Measurements from ENCODE around the gene PIGS. TPM values are rescaled to one million over a fixed set of nuclear protein-coding genes. Genes with fewer than 3 reads are reported as not detected.

PIGS gene
- total and polyA plus RNA-seq, 2 of the 13 experiments (the other 11 are each of a cell fraction or from before 2014, with no cell fraction given), result 31.7 to 42.6 TPM

DNA sequence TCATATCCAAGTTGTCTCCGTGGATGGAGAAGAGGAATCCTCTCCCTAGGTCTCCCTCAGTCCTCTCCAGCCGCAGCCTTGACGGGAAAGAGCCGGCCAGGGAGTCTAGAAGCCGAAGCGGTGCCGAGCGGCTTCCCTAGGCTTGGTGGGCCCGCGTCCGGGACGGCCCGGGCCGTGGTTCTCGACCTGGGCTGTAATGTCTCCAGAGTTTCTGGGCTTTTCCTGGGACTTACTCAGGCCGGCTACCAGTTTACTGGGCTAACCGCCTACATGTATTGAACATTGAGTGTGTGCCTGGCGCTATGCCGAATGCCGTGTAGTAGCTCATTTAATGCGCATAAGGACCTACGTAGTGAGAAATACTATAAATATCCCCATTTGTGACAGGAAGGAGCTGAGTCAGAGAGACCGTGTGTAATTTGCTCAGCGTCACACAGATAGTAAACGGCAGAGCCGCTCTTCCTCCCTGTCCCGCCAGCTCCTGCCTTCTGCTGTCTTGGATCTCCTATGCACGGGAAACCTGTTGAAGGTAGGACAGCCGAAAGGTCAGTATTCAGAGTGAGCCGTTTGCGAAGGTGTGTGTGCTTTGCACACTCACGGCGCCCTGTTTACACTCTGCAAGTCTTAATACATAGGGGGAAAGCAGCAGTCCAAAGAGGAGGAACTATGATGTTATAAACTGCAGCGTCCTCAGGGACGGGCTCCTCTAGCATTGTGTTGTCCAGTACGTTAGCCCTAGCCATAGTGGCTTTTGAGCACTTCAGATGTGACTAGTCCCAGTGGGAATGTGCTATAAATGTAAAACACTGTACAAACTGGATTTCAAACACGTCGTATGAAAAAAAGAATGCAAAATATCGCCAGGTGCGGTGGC is 28.2 kb upstream of the PIGS start (continued):
- TF ChIP-seq RFX3 (CRISPR knock-in tag; IDR thresholded peaks at IDR 0.05), result no peak
- peak; percentile 39 for TF ChIP-seq ZMYM2 (CRISPR knock-in tag; IDR thresholded peaks at IDR 0.05)
- TF ChIP-seq RNF2 (conservative IDR thresholded peaks at IDR 0.05; ENCODE audit: low read depth), result no peak
- TF ChIP-seq, protein P1, sequence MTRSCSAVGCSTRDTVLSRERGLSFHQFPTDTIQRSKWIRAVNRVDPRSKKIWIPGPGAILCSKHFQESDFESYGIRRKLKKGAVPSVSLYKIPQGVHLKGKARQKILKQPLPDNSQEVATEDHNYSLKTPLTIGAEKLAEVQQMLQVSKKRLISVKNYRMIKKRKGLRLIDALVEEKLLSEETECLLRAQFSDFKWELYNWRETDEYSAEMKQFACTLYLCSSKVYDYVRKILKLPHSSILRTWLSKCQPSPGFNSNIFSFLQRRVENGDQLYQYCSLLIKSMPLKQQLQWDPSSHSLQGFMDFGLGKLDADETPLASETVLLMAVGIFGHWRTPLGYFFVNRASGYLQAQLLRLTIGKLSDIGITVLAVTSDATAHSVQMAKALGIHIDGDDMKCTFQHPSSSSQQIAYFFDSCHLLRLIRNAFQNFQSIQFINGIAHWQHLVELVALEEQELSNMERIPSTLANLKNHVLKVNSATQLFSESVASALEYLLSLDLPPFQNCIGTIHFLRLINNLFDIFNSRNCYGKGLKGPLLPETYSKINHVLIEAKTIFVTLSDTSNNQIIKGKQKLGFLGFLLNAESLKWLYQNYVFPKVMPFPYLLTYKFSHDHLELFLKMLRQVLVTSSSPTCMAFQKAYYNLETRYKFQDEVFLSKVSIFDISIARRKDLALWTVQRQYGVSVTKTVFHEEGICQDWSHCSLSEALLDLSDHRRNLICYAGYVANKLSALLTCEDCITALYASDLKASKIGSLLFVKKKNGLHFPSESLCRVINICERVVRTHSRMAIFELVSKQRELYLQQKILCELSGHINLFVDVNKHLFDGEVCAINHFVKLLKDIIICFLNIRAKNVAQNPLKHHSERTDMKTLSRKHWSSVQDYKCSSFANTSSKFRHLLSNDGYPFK (CRISPR knock-in tag; IDR thresholded peaks at IDR 0.05; ENCODE audit: borderline replicate concordance), result no peak
- TF ChIP-seq ZNF468 (CRISPR knock-in tag; IDR thresholded peaks at IDR 0.05), result no peak
- no peak for TF ChIP-seq ZNF354B (CRISPR knock-in tag; IDR thresholded peaks at IDR 0.05)
- TF ChIP-seq, protein P2, sequence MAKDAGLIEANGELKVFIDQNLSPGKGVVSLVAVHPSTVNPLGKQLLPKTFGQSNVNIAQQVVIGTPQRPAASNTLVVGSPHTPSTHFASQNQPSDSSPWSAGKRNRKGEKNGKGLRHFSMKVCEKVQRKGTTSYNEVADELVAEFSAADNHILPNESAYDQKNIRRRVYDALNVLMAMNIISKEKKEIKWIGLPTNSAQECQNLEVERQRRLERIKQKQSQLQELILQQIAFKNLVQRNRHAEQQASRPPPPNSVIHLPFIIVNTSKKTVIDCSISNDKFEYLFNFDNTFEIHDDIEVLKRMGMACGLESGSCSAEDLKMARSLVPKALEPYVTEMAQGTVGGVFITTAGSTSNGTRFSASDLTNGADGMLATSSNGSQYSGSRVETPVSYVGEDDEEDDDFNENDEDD (CRISPR knock-in tag; IDR thresholded peaks at IDR 0.05; ENCODE audit: borderline replicate concordance), result no peak
- no peak for TF ChIP-seq ADNP (CRISPR knock-in tag; IDR thresholded peaks at IDR 0.05)
- no peak for TF ChIP-seq JARID2 (CRISPR knock-in tag; IDR thresholded peaks at IDR 0.05; ENCODE audit: insufficient replicate concordance)
- TF ChIP-seq MAF1 (CRISPR knock-in tag; IDR thresholded peaks at IDR 0.05; ENCODE audit: borderline replicate concordance), result no peak
- no peak for TF ChIP-seq SMAD3 (CRISPR knock-in tag; IDR thresholded peaks at IDR 0.05)
- TF ChIP-seq HDAC6 (IDR thresholded peaks at IDR 0.05; ENCODE audit: low read depth, low read length), result no peak
- no peak; the same call in 1 of the 2 replicates for TF ChIP-seq RAD21 (CRISPR knock-in tag; IDR thresholded peaks at IDR 0.05)
- TF ChIP-seq, protein P3, sequence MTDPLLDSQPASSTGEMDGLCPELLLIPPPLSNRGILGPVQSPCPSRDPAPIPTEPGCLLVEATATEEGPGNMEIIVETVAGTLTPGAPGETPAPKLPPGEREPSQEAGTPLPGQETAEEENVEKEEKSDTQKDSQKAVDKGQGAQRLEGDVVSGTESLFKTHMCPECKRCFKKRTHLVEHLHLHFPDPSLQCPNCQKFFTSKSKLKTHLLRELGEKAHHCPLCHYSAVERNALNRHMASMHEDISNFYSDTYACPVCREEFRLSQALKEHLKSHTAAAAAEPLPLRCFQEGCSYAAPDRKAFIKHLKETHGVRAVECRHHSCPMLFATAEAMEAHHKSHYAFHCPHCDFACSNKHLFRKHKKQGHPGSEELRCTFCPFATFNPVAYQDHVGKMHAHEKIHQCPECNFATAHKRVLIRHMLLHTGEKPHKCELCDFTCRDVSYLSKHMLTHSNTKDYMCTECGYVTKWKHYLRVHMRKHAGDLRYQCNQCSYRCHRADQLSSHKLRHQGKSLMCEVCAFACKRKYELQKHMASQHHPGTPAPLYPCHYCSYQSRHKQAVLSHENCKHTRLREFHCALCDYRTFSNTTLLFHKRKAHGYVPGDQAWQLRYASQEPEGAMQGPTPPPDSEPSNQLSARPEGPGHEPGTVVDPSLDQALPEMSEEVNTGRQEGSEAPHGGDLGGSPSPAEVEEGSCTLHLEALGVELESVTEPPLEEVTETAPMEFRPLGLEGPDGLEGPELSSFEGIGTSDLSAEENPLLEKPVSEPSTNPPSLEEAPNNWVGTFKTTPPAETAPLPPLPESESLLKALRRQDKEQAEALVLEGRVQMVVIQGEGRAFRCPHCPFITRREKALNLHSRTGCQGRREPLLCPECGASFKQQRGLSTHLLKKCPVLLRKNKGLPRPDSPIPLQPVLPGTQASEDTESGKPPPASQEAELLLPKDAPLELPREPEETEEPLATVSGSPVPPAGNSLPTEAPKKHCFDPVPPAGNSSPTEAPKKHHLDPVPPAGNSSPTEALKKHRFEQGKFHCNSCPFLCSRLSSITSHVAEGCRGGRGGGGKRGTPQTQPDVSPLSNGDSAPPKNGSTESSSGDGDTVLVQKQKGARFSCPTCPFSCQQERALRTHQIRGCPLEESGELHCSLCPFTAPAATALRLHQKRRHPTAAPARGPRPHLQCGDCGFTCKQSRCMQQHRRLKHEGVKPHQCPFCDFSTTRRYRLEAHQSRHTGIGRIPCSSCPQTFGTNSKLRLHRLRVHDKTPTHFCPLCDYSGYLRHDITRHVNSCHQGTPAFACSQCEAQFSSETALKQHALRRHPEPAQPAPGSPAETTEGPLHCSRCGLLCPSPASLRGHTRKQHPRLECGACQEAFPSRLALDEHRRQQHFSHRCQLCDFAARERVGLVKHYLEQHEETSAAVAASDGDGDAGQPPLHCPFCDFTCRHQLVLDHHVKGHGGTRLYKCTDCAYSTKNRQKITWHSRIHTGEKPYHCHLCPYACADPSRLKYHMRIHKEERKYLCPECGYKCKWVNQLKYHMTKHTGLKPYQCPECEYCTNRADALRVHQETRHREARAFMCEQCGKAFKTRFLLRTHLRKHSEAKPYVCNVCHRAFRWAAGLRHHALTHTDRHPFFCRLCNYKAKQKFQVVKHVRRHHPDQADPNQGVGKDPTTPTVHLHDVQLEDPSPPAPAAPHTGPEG (CRISPR knock-in tag; IDR thresholded peaks at IDR 0.05), result no peak
- TF ChIP-seq KMT2A (CRISPR knock-in tag; IDR thresholded peaks at IDR 0.05), result no peak
- TF ChIP-seq, protein P4, sequence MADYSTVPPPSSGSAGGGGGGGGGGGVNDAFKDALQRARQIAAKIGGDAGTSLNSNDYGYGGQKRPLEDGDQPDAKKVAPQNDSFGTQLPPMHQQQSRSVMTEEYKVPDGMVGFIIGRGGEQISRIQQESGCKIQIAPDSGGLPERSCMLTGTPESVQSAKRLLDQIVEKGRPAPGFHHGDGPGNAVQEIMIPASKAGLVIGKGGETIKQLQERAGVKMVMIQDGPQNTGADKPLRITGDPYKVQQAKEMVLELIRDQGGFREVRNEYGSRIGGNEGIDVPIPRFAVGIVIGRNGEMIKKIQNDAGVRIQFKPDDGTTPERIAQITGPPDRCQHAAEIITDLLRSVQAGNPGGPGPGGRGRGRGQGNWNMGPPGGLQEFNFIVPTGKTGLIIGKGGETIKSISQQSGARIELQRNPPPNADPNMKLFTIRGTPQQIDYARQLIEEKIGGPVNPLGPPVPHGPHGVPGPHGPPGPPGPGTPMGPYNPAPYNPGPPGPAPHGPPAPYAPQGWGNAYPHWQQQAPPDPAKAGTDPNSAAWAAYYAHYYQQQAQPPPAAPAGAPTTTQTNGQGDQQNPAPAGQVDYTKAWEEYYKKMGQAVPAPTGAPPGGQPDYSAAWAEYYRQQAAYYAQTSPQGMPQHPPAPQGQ (CRISPR knock-in tag; IDR thresholded peaks at IDR 0.05; ENCODE audit: borderline replicate concordance), result no peak
- no peak for TF ChIP-seq CEBPB (IDR thresholded peaks at IDR 0.05; ENCODE audit: borderline replicate concordance, low read depth, low read length)
